ENCODE data around the gene EYS. TPM values are rescaled to one million over a fixed set of nuclear protein-coding genes. Genes with fewer than 3 reads are reported as not detected.

Gene EYS
- total and polyA plus RNA-seq, 2 of the 13 experiments (the other 11 are each of a cell fraction or from before 2014, with no cell fraction given), result 0.04 to 0.07 TPM

DNA sequence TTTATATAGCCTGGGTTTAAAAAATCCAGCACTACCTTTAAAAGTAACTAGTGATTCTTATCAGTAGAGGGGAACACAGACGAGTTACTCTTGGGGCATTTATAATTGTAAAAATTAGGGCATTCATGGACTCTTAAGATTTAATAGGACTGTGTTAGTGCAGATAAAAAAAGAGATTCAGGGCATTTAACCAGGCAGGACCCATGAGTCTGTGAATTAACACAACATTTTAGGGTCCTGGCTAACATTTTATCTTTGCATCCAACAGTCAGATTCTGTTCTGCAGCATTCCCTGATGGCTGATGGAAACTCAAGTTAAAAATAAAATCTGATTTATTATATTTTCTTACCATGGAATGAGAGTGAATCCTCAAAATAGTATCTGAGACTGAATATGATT is 1297.1 kb downstream of the EYS start:
- Histone ChIP-seq H3K79me2 (ENCODE audit: insufficient read depth, low read length) (no peaks in the 10 kb centered on the region), H3K36me3 (replicated peaks in 1 of 2; ENCODE audit: control insufficient read depth in 1 of 2, insufficient read depth in 2 of 2, low read length in 2 of 2) (no peaks in the 10 kb centered on the region), H3K9me3 (ENCODE audit: low read length) (no peaks in the 10 kb centered on the region), H2AFZ (ENCODE audit: low read length) (no peak overlapping the region), H3K27me3 (ENCODE audit: control insufficient read depth in 1 of 2, insufficient read depth in 2 of 2, low read length in 2 of 2) (no peaks in the 10 kb centered on the region), H3K9ac (ENCODE audit: insufficient read depth, low read depth, low read length) (no peak overlapping the region), H3K27ac (ENCODE audit: extremely low read length, insufficient read depth, low read length) (no peak overlapping the region), H3K4me2 (ENCODE audit: low read depth, low read length) (no peak overlapping the region), H4K20me1 (ENCODE audit: insufficient read depth, low read length) (no peaks in the 10 kb centered on the region), H3K4me1 (ENCODE audit: insufficient read depth, low read length) (no peaks in the 10 kb centered on the region), H3K4me3 (replicated peaks in 1 of 3; ENCODE audit: insufficient read depth in 1 of 3, low read depth in 2 of 3, low read length in 3 of 3) (no peak overlapping the region)
- in situ Hi-C loops (cut with HindIII; ENCODE audit: extremely low pct_ligation_motif_present, low pct_unique_long_range_greater_than_20kb) (no loop called here), intact Hi-C loops (cut with micrococcal nuclease; ENCODE audit: unreplicated experiment) (no loop called here)
- BruUV-seq (replicated peaks), result no TSS peak
- ChIA-PET POLR2A (no interaction called here), CTCF (ENCODE audit: low intra/inter-chr PET ratio, low total read pairs) (no interaction called here)
- no peak for ATAC-seq
- no peak for DNase-seq (ENCODE audit: low spot score)
- 0% methylated on average over 1 of the region's 1 CpG for WGBS (ENCODE audit: low lambda C conversion rate)
- no peak for FAIRE-seq
- TF ChIP-seq CEBPB (IDR thresholded peaks at IDR 0.05; ENCODE audit: borderline replicate concordance, low read depth, low read length) (no peak), ZSCAN25 (CRISPR knock-in tag; IDR thresholded peaks at IDR 0.05) (no peak), GATAD1 (CRISPR knock-in tag; IDR thresholded peaks at IDR 0.05) (no peak), PRMT3 (CRISPR knock-in tag; IDR thresholded peaks at IDR 0.05; ENCODE audit: borderline replicate concordance, low read depth) (no peak), ZNF230 (CRISPR knock-in tag; IDR thresholded peaks at IDR 0.05) (no peak), YY1 (IDR thresholded peaks at IDR 0.05; ENCODE audit: insufficient read depth, insufficient replicate concordance, low read depth, low read length) (no peak), HOXA3 (CRISPR knock-in tag; IDR thresholded peaks at IDR 0.05) (no peak), SALL2 (CRISPR knock-in tag; IDR thresholded peaks at IDR 0.05) (no peak), PHF8 (CRISPR knock-in tag; IDR thresholded peaks at IDR 0.05) (no peak), ZKSCAN5 (CRISPR knock-in tag; IDR thresholded peaks at IDR 0.05) (no peak)
- TF ChIP-seq, protein P1, sequence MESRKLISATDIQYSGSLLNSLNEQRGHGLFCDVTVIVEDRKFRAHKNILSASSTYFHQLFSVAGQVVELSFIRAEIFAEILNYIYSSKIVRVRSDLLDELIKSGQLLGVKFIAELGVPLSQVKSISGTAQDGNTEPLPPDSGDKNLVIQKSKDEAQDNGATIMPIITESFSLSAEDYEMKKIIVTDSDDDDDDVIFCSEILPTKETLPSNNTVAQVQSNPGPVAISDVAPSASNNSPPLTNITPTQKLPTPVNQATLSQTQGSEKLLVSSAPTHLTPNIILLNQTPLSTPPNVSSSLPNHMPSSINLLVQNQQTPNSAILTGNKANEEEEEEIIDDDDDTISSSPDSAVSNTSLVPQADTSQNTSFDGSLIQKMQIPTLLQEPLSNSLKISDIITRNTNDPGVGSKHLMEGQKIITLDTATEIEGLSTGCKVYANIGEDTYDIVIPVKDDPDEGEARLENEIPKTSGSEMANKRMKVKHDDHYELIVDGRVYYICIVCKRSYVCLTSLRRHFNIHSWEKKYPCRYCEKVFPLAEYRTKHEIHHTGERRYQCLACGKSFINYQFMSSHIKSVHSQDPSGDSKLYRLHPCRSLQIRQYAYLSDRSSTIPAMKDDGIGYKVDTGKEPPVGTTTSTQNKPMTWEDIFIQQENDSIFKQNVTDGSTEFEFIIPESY (CRISPR knock-in tag; IDR thresholded peaks at IDR 0.05), result no peak
- TF ChIP-seq, protein P2, sequence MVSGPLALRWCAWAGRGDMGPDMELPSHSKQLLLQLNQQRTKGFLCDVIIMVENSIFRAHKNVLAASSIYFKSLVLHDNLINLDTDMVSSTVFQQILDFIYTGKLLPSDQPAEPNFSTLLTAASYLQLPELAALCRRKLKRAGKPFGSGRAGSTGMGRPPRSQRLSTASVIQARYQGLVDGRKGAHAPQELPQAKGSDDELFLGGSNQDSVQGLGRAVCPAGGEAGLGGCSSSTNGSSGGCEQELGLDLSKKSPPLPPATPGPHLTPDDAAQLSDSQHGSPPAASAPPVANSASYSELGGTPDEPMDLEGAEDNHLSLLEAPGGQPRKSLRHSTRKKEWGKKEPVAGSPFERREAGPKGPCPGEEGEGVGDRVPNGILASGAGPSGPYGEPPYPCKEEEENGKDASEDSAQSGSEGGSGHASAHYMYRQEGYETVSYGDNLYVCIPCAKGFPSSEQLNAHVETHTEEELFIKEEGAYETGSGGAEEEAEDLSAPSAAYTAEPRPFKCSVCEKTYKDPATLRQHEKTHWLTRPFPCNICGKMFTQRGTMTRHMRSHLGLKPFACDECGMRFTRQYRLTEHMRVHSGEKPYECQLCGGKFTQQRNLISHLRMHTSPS (CRISPR knock-in tag; IDR thresholded peaks at IDR 0.05; ENCODE audit: low read depth), result no peak

Data from HepG2 (cell line).